ENCODE measurements around the gene TRIO. TPM values are rescaled to one million over a fixed set of nuclear protein-coding genes. Genes with fewer than 3 reads are reported as not detected.

The TRIO gene
- polyA plus RNA-seq, 3 donors: 1.7 to 45.8 (median 2.1) TPM

DNA sequence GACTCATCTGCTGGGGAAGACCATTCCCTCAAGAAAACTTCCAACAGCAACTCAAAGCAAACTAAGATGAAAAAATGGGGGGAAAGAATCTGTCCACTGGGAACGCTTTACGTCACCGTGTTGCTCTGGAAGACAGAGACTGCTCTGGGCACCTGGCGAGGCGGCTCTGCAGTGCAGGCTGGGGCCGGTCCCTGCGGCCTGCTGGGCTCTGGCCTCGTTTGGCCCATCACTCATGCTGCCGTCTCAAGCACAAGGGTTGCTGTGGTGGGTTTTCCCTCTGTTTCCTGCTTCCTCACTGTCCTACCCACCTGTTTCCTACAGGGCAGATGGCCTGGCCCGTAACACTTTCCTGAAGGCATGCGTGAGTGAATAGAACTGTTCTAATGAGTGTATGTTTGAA lies 345.6 kb downstream of the TRIO start:
- Histone ChIP-seq H3K9me3 (replicated peaks in 1 of 2; ENCODE audit: control insufficient read depth in 1 of 2, insufficient read depth in 1 of 2, low read length in 2 of 2) (no peaks in the 10 kb centered on the region), H3K27me3 (ENCODE audit: control insufficient read depth in 2 of 2, insufficient read depth in 2 of 2, low read length in 2 of 2) (no peaks in the 10 kb centered on the region), H4K20me1 (ENCODE audit: insufficient read depth, low read length) (no peaks in the 10 kb centered on the region), H3K4me3 (replicated peaks in 1 of 3; ENCODE audit: low read depth in 2 of 3, low read length in 3 of 3) (no peak overlapping the region), H3K36me3 (replicated peaks in 1 of 2; ENCODE audit: control insufficient read depth in 1 of 2, insufficient read depth in 2 of 2, low read length in 2 of 2) (peaks cover 29 to 45% of the 10 kb centered on the region in 2 donors), H2AFZ (ENCODE audit: insufficient read depth, low read depth, low read length, poor library complexity, severe bottlenecking) (no peak overlapping the region), H3K79me2 (ENCODE audit: insufficient read depth, low read length) (peaks cover 17% of the 10 kb centered on the region), H3K4me2 (replicated peaks; ENCODE audit: extremely low read depth, low read length, poor library complexity, severe bottlenecking) (no peak overlapping the region), H3K9ac (ENCODE audit: insufficient read depth, low read length, poor library complexity, severe bottlenecking) (no peak overlapping the region), H3K27ac (ENCODE audit: low read depth in 1 of 2, low read length in 2 of 2) (peak overlapping the region; percentile 3 to 38), H3K4me1 (ENCODE audit: control insufficient read depth in 1 of 2, insufficient read depth in 2 of 2, low read length in 2 of 2) (peaks cover 51 to 56% of the 10 kb centered on the region in 2 donors)
- peaks cover 0 to 1% (median 0%) of the 10 kb centered on the region in 3 donors for H3K27me3 Mint-ChIP-seq (ENCODE audit: low read depth in 3 of 3)
- no peak for DNase-seq
- peaks cover 42 to 60% of the 10 kb centered on the region in 2 donors for H3K36me3 Mint-ChIP-seq
- WGBS (ENCODE audit: insufficient coverage): 69% methylated on average over 6 of the region's 11 CpGs
- peaks cover 57% of the 10 kb centered on the region for H3K4me1 Mint-ChIP-seq
- peaks cover 0 to 6% (median 0%) of the 10 kb centered on the region in 7 donors for H3K9me3 Mint-ChIP-seq
- TF ChIP-seq, protein P1, sequence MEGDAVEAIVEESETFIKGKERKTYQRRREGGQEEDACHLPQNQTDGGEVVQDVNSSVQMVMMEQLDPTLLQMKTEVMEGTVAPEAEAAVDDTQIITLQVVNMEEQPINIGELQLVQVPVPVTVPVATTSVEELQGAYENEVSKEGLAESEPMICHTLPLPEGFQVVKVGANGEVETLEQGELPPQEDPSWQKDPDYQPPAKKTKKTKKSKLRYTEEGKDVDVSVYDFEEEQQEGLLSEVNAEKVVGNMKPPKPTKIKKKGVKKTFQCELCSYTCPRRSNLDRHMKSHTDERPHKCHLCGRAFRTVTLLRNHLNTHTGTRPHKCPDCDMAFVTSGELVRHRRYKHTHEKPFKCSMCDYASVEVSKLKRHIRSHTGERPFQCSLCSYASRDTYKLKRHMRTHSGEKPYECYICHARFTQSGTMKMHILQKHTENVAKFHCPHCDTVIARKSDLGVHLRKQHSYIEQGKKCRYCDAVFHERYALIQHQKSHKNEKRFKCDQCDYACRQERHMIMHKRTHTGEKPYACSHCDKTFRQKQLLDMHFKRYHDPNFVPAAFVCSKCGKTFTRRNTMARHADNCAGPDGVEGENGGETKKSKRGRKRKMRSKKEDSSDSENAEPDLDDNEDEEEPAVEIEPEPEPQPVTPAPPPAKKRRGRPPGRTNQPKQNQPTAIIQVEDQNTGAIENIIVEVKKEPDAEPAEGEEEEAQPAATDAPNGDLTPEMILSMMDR (IDR thresholded peaks at IDR 0.05): no peak
- no peak overlapping the region for H3K4me3 Mint-ChIP-seq
- intact Hi-C loops (cut with micrococcal nuclease): no loop called here
- peak overlapping the region in 2 of 7 donors; percentile 16 to 91 for H3K27ac Mint-ChIP-seq

DNA sequence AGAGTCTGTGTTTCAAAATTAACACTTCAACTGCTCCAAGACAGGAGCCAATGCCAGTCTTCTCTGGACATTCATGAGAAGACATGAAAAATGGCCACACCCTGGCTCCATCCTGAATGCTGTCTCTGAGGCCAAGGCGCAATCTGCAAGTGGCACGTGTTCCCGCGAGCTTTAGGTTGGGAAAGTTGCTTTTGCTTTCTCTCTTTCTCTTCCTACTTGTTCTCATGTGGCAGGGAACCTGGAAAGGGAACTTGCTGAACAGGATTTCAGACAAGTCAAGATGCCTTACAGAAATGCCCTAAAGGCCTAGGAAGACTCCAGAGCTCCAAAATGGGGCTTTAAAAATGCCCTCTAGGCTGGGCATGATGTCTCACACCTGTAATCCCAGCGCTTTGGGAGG lies 346.5 kb downstream of the TRIO start:
- Mint-ChIP-seq H3K4me3 (peak overlapping the region in 1 of 2 donors; percentile 48), H3K27ac (peak overlapping the region; percentile 86 to 97 (median 96)), H3K9me3 (peaks cover 0 to 6% (median 0%) of the 10 kb centered on the region in 7 donors), H3K36me3 (peaks cover 36 to 53% of the 10 kb centered on the region in 2 donors), H3K4me1 (peaks cover 62% of the 10 kb centered on the region), H3K27me3 (ENCODE audit: low read depth in 3 of 3) (no peaks in the 10 kb centered on the region)
- peak overlapping the region; percentile 40 for H3K4me2 ChIP-seq (replicated peaks; ENCODE audit: extremely low read depth, low read length, poor library complexity, severe bottlenecking)
- H3K4me3 ChIP-seq (replicated peaks in 1 of 3; ENCODE audit: low read depth in 2 of 3, low read length in 3 of 3): peak overlapping the region in 1 of 3 experiments; percentile 38
- intact Hi-C loops (cut with micrococcal nuclease): loop anchor here in 1 of 2 donors (5.0 kb wide), 1 partner anchor 98 kb away; no protein-coding TSS in a partner anchor
- peaks cover 61 to 66% of the 10 kb centered on the region in 2 donors for H3K4me1 ChIP-seq (ENCODE audit: control insufficient read depth in 1 of 2, insufficient read depth in 2 of 2, low read length in 2 of 2)
- no peaks in the 10 kb centered on the region for H3K27me3 ChIP-seq (ENCODE audit: control insufficient read depth in 2 of 2, insufficient read depth in 2 of 2, low read length in 2 of 2)
- H3K27ac ChIP-seq (ENCODE audit: low read depth in 1 of 2, low read length in 2 of 2): peak overlapping the region; percentile 91 to 95
- no peaks in the 10 kb centered on the region for H3K9me3 ChIP-seq (replicated peaks in 1 of 2; ENCODE audit: control insufficient read depth in 1 of 2, insufficient read depth in 1 of 2, low read length in 2 of 2)
- no peaks in the 10 kb centered on the region for H4K20me1 ChIP-seq (ENCODE audit: insufficient read depth, low read length)
- DNase-seq: peak; percentile 49 to 54 (median 54)
- TF ChIP-seq, protein P1 (IDR thresholded peaks at IDR 0.05): no peak
- H3K79me2 ChIP-seq (ENCODE audit: insufficient read depth, low read length): peaks cover 26% of the 10 kb centered on the region
- no CpG with 5 or more reads among the region's 5 CpGs for WGBS (ENCODE audit: insufficient coverage)
- H3K36me3 ChIP-seq (replicated peaks in 1 of 2; ENCODE audit: control insufficient read depth in 1 of 2, insufficient read depth in 2 of 2, low read length in 2 of 2): peaks cover 29 to 37% of the 10 kb centered on the region in 2 donors
- H3K9ac ChIP-seq (ENCODE audit: insufficient read depth, low read length, poor library complexity, severe bottlenecking): peak overlapping the region; percentile 41
- H2AFZ ChIP-seq (ENCODE audit: insufficient read depth, low read depth, low read length, poor library complexity, severe bottlenecking): peak overlapping the region; percentile 59

All from CD14-positive monocyte (primary cell).